Glomerular endothelial cell (primary cell): Measurements from ENCODE around the gene NCCRP1. TPM values are rescaled to one million over a fixed set of nuclear protein-coding genes. Genes with fewer than 3 reads are reported as not detected.
"Not testable (repeated sequence)": the region's sequence is repeated elsewhere in the genome, so short reads cannot be mapped to it uniquely, and the experiment has no call there.

Source experiments
- DNase-seq: peaks from one replicate; pipeline ENCODE4 v3.0.0-alpha.2; 2011; ENCODE audit warnings: low read depth, low spot score; ENCODE audit errors: extremely low read depth
- total RNA-seq: library from RNA; depleted of rRNA; stranded (reverse); fragments of >200 nt; gene quantifications from 2 replicates; pipeline ENCODE4 v1.2.3, GENCODE V29; 2015

The NCCRP1 gene
- total RNA-seq, 1 donor from 2014 or later, result not detected

- no peak for DNase-seq
These were observed 41.4 kb downstream of the NCCRP1 start for GRCh38 chr19:39238209-39238608.

GRCh38 chr19:39238944-39239343, 42.2 kb downstream of the NCCRP1 start:
- no peak for DNase-seq

DNA sequence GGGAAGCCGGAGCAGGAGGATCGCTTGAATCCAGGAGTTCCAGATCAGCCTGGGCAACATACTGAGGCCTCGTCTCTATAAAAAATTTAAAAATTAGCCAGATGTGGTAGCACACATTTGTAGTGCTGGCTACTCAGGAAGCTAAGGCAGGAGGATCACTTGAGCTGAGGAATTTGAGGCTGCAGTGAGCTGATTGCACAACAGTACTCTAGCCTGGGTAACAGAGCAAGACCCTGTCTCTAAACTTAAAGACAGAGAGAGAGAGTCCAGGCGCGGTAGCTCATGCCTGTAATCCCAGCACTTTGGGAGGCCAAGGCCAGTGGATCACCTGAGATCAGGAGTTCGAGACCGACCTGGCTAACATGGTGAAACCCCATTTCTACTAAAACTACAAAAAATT, 43.7 kb downstream of the NCCRP1 start:
- DNase-seq, result no peak

GRCh38 chr19:39243741-39244140, 47.0 kb downstream of the NCCRP1 start:
- DNase-seq, result not testable (repeated sequence)

DNA sequence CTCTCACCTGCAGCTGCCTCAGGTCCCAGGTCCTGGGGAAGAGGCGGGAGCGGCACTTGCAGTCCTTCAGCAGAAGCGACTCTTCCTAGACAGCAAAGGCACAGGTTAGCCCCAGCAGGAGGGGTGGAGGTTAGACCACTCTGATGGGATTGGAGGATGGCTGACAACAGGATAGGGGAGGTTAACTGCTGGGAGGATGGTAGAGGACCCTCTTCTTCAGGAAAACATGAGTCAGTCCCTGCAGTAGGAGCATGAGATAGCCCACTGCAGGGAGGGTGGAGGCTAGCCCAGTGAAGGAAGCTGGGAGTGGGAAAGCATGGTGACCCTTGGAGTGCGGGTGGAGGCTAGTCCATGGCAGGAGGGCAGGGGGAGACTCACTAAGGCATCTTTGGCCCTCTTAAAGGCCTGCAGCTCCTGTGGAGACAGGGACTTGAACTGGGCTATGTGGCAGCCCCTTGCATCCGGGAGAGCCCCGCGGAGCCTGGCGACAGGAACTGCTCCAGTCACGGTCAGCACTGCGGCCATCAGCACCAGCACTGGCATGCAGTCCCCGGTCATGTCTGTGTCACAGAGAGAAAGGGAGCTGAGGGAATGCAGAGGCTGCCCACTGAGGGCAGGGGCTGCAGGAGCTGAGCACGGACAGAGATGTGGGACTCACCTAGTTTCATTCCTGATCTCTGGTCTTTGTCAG, 47.8 kb downstream of the NCCRP1 start, which contains the start of gene IFNL3:
IFNL3 (minus strand) TSS at position 597 of the 691 bp plus-strand sequence; CDS start at position 558, 39 bp downstream.
- not testable (repeated sequence) for DNase-seq

GRCh38 chr19:39245166-39245565, 48.4 kb downstream of the NCCRP1 start:
- not testable (repeated sequence) for DNase-seq

GRCh38 chr19:39246951-39247669, 50.3 kb downstream of the NCCRP1 start:
- DNase-seq, result no peak

DNA sequence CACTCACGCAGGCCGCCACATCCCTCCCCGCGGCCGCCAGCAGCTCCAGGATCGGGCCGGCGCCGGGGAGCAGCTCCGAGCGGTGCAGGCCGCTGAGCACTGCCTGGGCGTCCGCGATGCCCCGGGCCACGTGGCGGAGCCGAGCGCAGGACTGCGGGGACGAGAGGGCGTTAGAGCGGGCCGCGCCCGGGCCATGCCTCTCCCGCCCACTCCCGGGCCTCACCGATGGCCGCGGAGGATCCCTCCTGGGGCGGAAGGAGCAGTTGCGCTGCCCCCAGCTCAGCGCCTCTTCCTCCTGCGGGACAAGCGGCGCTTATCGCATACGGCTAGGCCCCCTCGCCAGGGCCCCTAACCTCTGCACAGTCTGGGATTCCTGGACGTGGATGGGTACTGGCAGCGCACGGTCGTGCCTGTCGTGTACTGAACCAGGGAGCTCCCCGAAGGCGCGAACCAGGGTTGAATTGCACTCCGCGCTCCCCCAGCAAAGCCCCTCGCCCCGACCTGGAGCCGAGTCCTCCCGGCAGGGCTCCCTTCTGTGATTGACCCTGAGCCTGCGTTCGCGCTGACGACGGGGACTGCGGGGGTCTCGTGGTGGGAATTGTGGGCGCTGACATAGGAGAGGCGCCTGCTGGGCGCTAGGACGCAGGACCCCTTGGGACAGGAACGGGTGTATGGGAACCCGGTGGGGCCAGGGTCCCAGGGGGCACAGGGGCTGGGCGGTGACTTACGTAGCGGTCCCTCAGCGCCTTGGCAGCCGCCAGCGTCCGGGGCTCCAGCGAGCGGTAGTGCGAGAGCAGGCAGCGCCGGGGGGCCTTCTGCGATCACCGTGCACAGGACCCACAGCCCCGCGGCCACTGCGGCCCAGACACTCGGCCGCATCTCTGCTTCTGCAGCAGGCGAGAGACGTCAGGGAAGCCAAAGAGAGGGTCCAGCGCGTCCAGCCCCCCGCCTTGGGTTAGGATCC, 51.2 kb downstream of the NCCRP1 start:
- DNase-seq, result no peak

DNA sequence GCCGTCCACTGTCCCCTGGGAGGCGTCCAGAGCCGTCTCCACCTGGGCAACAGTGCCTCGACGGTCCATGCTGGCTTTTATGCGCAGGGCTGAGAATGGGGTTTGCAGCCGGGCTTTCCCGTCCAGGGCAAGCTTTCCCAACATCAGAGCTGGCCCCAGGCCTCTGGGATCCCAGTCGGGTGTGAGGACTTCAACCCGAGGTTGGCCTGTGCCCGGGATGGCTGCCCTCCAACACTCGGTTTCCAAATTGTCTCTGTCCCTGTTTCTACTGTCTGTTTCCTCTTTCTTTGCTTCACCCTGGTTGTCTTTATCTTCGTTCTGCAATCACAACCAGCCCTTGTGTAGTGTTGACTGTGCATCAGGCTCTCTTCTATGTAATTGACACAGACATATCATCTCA, 52.0 kb downstream of the NCCRP1 start, which contains the start of gene IFNL4:
IFNL4 (minus strand) TSS at position 51 of the 400 bp plus-strand sequence.
- DNase-seq, result no peak

DNA sequence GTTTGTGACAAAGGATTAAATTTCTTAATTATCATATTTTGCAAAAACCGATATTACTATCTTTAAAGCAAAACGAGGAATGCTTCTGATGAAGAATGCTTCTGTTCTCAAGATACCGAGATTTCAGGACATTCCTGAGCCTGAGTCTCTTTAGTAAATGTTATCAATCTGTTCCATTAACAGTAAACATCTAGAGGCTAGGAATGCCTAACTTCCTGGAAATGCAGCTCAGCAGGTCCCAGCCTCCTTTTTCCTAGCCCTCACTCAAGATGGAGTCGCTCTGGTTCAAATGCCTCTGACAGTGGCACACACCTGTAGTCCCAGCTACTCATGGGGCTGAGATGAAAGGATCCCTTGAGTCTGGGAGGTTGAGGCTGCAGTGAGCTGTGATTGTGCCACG, 54.3 kb downstream of the NCCRP1 start:
- DNase-seq, result no peak

Other genes with a start within 250 kb of the NCCRP1 start
- gene FBXO17, start 221.2 kb upstream of the NCCRP1 start, total RNA-seq, result 12.2 and 23.1 TPM in 2 replicates
- 6.0 and 15.0 TPM in 2 replicates for gene FBXO27, start 164.4 kb upstream of the NCCRP1 start, total RNA-seq
- not detected in 2 replicates for gene ACP7, start 112.6 kb upstream of the NCCRP1 start, total RNA-seq
- gene PAK4, start 71.2 kb upstream of the NCCRP1 start, total RNA-seq, result 26.4 and 36.6 TPM in 2 replicates
- not detected in 2 replicates for gene SYCN, start 7.3 kb downstream of the NCCRP1 start, total RNA-seq
- gene IFNL3, start 48.0 kb downstream of the NCCRP1 start, total RNA-seq, result not detected in 2 replicates
- gene IFNL4, start 51.9 kb downstream of the NCCRP1 start, total RNA-seq, result not detected in 2 replicates
- gene IFNL2, start 71.4 kb downstream of the NCCRP1 start, total RNA-seq, result not detected in 2 replicates
- not detected in 2 replicates for gene IFNL1, start 99.4 kb downstream of the NCCRP1 start, total RNA-seq
- gene LRFN1, start 123.9 kb downstream of the NCCRP1 start, total RNA-seq, result 0.34 and 1.2 TPM in 2 replicates
- 92.9 and 104 TPM in 2 replicates for gene GMFG, start 139.1 kb downstream of the NCCRP1 start, total RNA-seq
- gene SAMD4B, start 145.5 kb downstream of the NCCRP1 start, total RNA-seq, result 61.2 and 89.1 TPM in 2 replicates
- gene PAF1, start 194.1 kb downstream of the NCCRP1 start, total RNA-seq, result 27.4 and 32.1 TPM in 2 replicates
- gene MED29, start 194.4 kb downstream of the NCCRP1 start, total RNA-seq, result 25.1 and 29.5 TPM in 2 replicates
- gene ZFP36, start 209.9 kb downstream of the NCCRP1 start, total RNA-seq, result 6.5 and 21.6 TPM in 2 replicates
- gene PLEKHG2, start 215.7 kb downstream of the NCCRP1 start, total RNA-seq, result 26.4 and 60.0 TPM in 2 replicates
- gene RPS16, start 239.0 kb downstream of the NCCRP1 start, total RNA-seq, result 802 and 1,288 TPM in 2 replicates
- gene SUPT5H, start 248.6 kb downstream of the NCCRP1 start, total RNA-seq, result 100 and 104 TPM in 2 replicates